Subcutaneous abdominal adipose tissue (tissue), 5 donors: ENCODE data around the gene SIGLEC1.

ENCODE experiments used
- H3K27ac ChIP-seq: one replicate; pipeline ENCODE4 v1.7.0; 2013; ENCODE audit warnings: low read depth, mild to moderate bottlenecking, inconsistent platforms, low read length, moderate library complexity
- H3K27me3 ChIP-seq, 5 donors: one replicate each; pipeline ENCODE4 v1.7.0; 2013; ENCODE audit warnings: low read length in 5 of 5, inconsistent platforms in 1 of 5; ENCODE audit not compliant: control insufficient read depth in 5 of 5, insufficient read depth in 4 of 5
- H3K36me3 ChIP-seq, 5 donors: one replicate each; pipeline ENCODE4 v1.7.0; 2013; ENCODE audit warnings: low read length in 5 of 5; ENCODE audit not compliant: control insufficient read depth in 5 of 5, insufficient read depth in 5 of 5
- H3K4me1 ChIP-seq, 5 donors: one replicate each; pipeline ENCODE4 v1.7.0; 2013; ENCODE audit warnings: low read length in 5 of 5, mild to moderate bottlenecking in 3 of 5, moderate library complexity in 1 of 5; ENCODE audit not compliant: control insufficient read depth in 5 of 5, insufficient read depth in 5 of 5
- H3K4me3 ChIP-seq, 5 donors: one replicate each; pipeline ENCODE4 v1.7.0; 2013; ENCODE audit warnings: low read length in 5 of 5, low read depth in 1 of 5
- H3K9ac ChIP-seq, 5 donors: one replicate each; pipeline ENCODE4 v1.7.0; 2013; ENCODE audit warnings: low read length in 5 of 5, mild to moderate bottlenecking in 4 of 5, moderate library complexity in 3 of 5
- H3K9me3 ChIP-seq, 5 donors: one replicate each; pipeline ENCODE4 v1.7.0; 2013; ENCODE audit warnings: low read length in 5 of 5; ENCODE audit not compliant: control insufficient read depth in 5 of 5
- donor health status: healthy.
- donor health status: healthy.
- donor health status: healthy.
- donor health status: healthy.
- donor health status: healthy.

The SIGLEC1 gene

GRCh38 chr20:3705491-3705969, 6.9 kb downstream of the SIGLEC1 start:
- no peak overlapping the region for H3K27ac ChIP-seq
- H3K4me3 ChIP-seq, result no peak overlapping the region
- no peak overlapping the region for H3K9ac ChIP-seq
- peaks cover 0 to 34% (median 0%) of the 10 kb centered on the region in 5 donors for H3K36me3 ChIP-seq
- peaks cover 0 to 29% (median 20%) of the 10 kb centered on the region in 5 donors for H3K4me1 ChIP-seq
- no peaks in the 10 kb centered on the region for H3K27me3 ChIP-seq
- no peaks in the 10 kb centered on the region for H3K9me3 ChIP-seq

- no peaks in the 10 kb centered on the region for H3K9me3 ChIP-seq
- no peaks in the 10 kb centered on the region for H3K27me3 ChIP-seq
- peaks cover 0 to 20% (median 8%) of the 10 kb centered on the region in 5 donors for H3K4me1 ChIP-seq
- H3K36me3 ChIP-seq, result peaks cover 0 to 37% (median 0%) of the 10 kb centered on the region in 5 donors
- H3K27ac ChIP-seq, result no peak overlapping the region
- H3K9ac ChIP-seq, result no peak overlapping the region
- no peak overlapping the region for H3K4me3 ChIP-seq
Observed at GRCh38 chr20:3704087-3704486, 8.3 kb downstream of the SIGLEC1 start.

GRCh38 chr20:3702611-3703391, 9.6 kb downstream of the SIGLEC1 start:
- Histone ChIP-seq H3K27ac (no peak overlapping the region), H3K4me3 (no peak overlapping the region), H3K4me1 (peaks cover 0 to 14% (median 5%) of the 10 kb centered on the region in 5 donors), H3K27me3 (no peaks in the 10 kb centered on the region), H3K36me3 (peaks cover 0 to 41% (median 0%) of the 10 kb centered on the region in 5 donors), H3K9ac (no peak overlapping the region), H3K9me3 (no peaks in the 10 kb centered on the region)

- H3K4me3 ChIP-seq, result no peak overlapping the region
- no peak overlapping the region for H3K27ac ChIP-seq
- H3K36me3 ChIP-seq, result peaks cover 0 to 49% (median 0%) of the 10 kb centered on the region in 5 donors
- no peak overlapping the region for H3K9ac ChIP-seq
- H3K4me1 ChIP-seq, result peaks cover 0 to under 1% (median 0%) of the 10 kb centered on the region in 5 donors
- peaks cover 0 to 5% (median 4%) of the 10 kb centered on the region in 5 donors for H3K9me3 ChIP-seq
- H3K27me3 ChIP-seq, result no peaks in the 10 kb centered on the region
Observed at GRCh38 chr20:3701061-3701998, 11.1 kb downstream of the SIGLEC1 start.

- Histone ChIP-seq H3K4me3 (no peak overlapping the region), H3K9ac (no peak overlapping the region), H3K27ac (no peak overlapping the region), H3K27me3 (no peaks in the 10 kb centered on the region), H3K36me3 (peaks cover 0 to 55% (median 0%) of the 10 kb centered on the region in 5 donors), H3K4me1 (no peaks in the 10 kb centered on the region), H3K9me3 (peaks cover 0 to 7% (median 7%) of the 10 kb centered on the region in 5 donors)
Observed at GRCh38 chr20:3699037-3699436, 13.4 kb downstream of the SIGLEC1 start.

GRCh38 chr20:3698591-3699001, 13.8 kb downstream of the SIGLEC1 start:
- H3K9ac ChIP-seq, result no peak overlapping the region
- no peak overlapping the region for H3K27ac ChIP-seq
- peaks cover 0 to 54% (median 0%) of the 10 kb centered on the region in 5 donors for H3K36me3 ChIP-seq
- H3K4me1 ChIP-seq, result no peaks in the 10 kb centered on the region
- peaks cover 0 to 7% (median 7%) of the 10 kb centered on the region in 5 donors for H3K9me3 ChIP-seq
- H3K4me3 ChIP-seq, result no peak overlapping the region
- no peaks in the 10 kb centered on the region for H3K27me3 ChIP-seq

- Histone ChIP-seq H3K27ac (no peak overlapping the region), H3K4me3 (no peak overlapping the region), H3K36me3 (peaks cover 0 to 55% (median under 1%) of the 10 kb centered on the region in 5 donors), H3K27me3 (no peaks in the 10 kb centered on the region), H3K9me3 (peaks cover 0 to 7% (median 7%) of the 10 kb centered on the region in 5 donors), H3K4me1 (no peaks in the 10 kb centered on the region), H3K9ac (no peak overlapping the region)
Observed at GRCh38 chr20:3697588-3698305, 14.7 kb downstream of the SIGLEC1 start.

- H3K4me1 ChIP-seq, result no peaks in the 10 kb centered on the region
- no peak overlapping the region for H3K4me3 ChIP-seq
- H3K9me3 ChIP-seq, result peaks cover 0 to 7% (median 7%) of the 10 kb centered on the region in 5 donors
- no peak overlapping the region for H3K9ac ChIP-seq
- no peak overlapping the region for H3K27ac ChIP-seq
- no peaks in the 10 kb centered on the region for H3K27me3 ChIP-seq
- H3K36me3 ChIP-seq, result peaks cover 0 to 59% (median 3%) of the 10 kb centered on the region in 5 donors
Observed at GRCh38 chr20:3696745-3697587, 15.4 kb downstream of the SIGLEC1 start.

- Histone ChIP-seq H3K36me3 (peaks cover 0 to 58% (median 3%) of the 10 kb centered on the region in 5 donors), H3K9ac (no peak overlapping the region), H3K9me3 (peaks cover 0 to 7% (median 7%) of the 10 kb centered on the region in 5 donors), H3K4me3 (no peak overlapping the region), H3K27ac (no peak overlapping the region), H3K4me1 (no peaks in the 10 kb centered on the region), H3K27me3 (no peaks in the 10 kb centered on the region)
Observed at GRCh38 chr20:3696200-3696599, 16.2 kb downstream of the SIGLEC1 start.
